Kidney epithelial cell (primary cell): ENCODE measurements around the gene GRK4. TPM values are rescaled to one million over a fixed set of nuclear protein-coding genes. Genes with fewer than 3 reads are reported as not detected.

Experiments
- DNase-seq: peaks from one replicate; pipeline ENCODE4 v3.0.0-alpha.2; 2010; ENCODE audit warnings: low read depth
- H3K27me3 ChIP-seq: 2 replicates; pipeline ENCODE4 v1.6.0; 2011; ENCODE audit warnings: low read length; ENCODE audit not compliant: control insufficient read depth, insufficient read depth
- H3K36me3 ChIP-seq: 2 replicates; pipeline ENCODE4 v1.5.1; 2011; ENCODE audit warnings: low read length; ENCODE audit not compliant: control insufficient read depth, insufficient read depth
- H3K4me3 ChIP-seq: 2 replicates; pipeline ENCODE4 v1.5.1; 2011; ENCODE audit warnings: low read depth, mild to moderate bottlenecking, control low read depth, low read length
- total RNA-seq: library from RNA; depleted of rRNA; stranded (reverse); fragments of >200 nt; gene quantifications from 2 replicates; pipeline ENCODE4 v1.2.3, GENCODE V29; 2015
- TF ChIP-seq, protein P1 (sequence below): IDR thresholded peaks from 2 replicates; pipeline ENCODE4 v1.5.1; 2011; ENCODE audit warnings: mild to moderate bottlenecking, moderate library complexity, low read length, control low read depth, inconsistent platforms; ENCODE audit not compliant: insufficient read depth, poor library complexity, severe bottlenecking

GRK4 gene
- total RNA-seq, 1 donor from 2014 or later: 6.3 TPM

DNA sequence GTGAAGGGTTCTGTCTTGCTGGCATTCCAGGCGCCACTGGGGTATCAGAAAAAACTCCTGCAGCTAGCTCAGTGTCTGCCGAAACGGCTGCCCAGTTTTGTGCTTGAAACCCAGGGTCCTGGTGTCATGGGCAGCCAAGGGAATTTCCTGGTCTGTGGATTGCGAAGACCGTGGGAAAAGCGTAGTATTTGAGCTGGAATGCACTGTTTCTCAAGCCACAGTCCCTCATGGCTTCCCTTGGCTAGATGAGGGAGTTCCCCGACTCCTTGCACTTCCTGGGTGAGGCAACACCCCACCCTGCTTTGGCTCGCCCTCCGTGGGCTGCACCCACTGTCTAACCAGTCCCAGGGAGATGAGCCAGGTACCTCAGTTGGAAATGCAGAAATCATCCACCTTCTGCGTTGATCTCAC, 40.2 kb upstream of the GRK4 start:
- no peak for DNase-seq
- H3K36me3 ChIP-seq: no peaks in the 10 kb centered on the region
- no peak overlapping the region for H3K4me3 ChIP-seq
- TF ChIP-seq, protein P1, sequence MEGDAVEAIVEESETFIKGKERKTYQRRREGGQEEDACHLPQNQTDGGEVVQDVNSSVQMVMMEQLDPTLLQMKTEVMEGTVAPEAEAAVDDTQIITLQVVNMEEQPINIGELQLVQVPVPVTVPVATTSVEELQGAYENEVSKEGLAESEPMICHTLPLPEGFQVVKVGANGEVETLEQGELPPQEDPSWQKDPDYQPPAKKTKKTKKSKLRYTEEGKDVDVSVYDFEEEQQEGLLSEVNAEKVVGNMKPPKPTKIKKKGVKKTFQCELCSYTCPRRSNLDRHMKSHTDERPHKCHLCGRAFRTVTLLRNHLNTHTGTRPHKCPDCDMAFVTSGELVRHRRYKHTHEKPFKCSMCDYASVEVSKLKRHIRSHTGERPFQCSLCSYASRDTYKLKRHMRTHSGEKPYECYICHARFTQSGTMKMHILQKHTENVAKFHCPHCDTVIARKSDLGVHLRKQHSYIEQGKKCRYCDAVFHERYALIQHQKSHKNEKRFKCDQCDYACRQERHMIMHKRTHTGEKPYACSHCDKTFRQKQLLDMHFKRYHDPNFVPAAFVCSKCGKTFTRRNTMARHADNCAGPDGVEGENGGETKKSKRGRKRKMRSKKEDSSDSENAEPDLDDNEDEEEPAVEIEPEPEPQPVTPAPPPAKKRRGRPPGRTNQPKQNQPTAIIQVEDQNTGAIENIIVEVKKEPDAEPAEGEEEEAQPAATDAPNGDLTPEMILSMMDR: no peak
- H3K27me3 ChIP-seq: no peaks in the 10 kb centered on the region

DNA sequence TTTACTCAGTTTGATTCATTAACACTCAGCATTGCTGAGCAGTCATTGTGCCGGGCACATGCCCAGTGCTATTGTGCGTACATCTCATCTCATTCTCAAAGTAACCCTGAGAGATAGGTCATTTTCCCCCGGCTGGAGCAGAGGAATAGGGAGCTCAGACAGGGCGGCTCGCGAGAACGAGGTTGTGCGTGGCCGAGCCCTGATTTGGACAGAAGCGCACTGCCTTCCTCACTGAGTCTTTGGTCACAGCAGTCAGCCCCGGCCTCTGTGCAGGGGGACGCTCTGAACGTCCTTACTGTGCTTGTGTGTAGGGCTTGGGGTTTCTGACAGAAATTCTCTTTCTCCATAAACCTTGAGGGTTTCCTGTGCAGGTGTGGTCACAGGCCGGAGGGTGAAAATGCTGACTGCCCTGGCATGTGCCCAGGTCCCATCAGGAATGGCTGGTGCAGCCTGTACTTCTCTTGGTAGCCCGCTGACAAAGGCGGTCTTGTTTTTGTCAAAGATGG, 39.6 kb upstream of the GRK4 start:
- TF ChIP-seq, protein P1: no peak
- Histone ChIP-seq H3K4me3 (no peak overlapping the region), H3K36me3 (no peaks in the 10 kb centered on the region), H3K27me3 (no peaks in the 10 kb centered on the region)
- no peak for DNase-seq

DNA sequence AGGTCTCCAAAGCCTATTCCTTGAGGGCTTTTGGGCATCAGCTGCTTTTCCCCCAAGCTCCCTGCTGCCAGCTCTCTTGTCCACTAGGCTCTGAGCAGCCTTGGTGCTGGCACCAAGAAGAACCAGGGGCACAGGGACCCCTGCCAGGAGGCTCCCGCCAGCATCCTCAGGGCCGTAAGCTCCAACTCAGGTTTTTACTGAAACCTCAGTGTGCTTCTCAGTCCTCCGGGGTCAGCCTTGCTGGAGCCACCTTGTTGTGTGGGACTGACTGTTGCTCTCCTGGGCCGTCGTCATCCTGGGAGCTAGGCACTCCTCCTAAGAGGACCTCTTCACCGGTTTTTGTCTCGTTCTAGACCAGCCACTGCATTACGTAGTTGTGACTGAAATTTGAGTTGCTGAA, 39.1 kb upstream of the GRK4 start:
- DNase-seq: no peak
- TF ChIP-seq, protein P1: no peak
- Histone ChIP-seq H3K27me3 (no peaks in the 10 kb centered on the region), H3K4me3 (no peak overlapping the region), H3K36me3 (no peaks in the 10 kb centered on the region)

DNA sequence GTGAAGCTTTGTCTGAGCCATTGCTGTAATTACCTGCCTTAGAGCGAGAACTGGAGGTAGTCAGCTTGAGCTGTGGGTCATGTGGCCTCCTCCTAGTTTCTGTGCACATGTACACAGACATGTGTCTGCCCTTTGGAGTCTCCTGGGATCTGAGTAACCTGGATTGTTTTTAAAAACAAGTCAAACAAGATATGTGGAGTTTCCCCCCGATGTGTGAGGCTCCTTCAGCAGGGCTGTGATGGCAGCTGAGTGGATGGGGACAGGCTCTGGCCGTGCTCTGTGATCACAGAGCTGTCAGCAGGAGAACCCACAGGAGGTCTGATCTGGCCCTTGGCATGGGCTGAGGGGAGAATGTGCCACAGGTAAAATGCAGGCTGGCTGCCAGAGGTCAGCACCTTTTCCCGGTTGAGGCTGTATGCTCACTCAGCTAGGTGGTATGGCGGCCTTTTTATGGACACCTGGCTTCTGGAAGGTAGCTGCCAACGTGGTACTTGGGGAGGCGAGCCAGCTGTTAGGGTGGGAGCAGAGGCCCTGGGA, 38.5 kb upstream of the GRK4 start:
- H3K4me3 ChIP-seq: no peak overlapping the region
- TF ChIP-seq, protein P1: no peak
- no peaks in the 10 kb centered on the region for H3K27me3 ChIP-seq
- no peak for DNase-seq
- H3K36me3 ChIP-seq: no peaks in the 10 kb centered on the region

DNA sequence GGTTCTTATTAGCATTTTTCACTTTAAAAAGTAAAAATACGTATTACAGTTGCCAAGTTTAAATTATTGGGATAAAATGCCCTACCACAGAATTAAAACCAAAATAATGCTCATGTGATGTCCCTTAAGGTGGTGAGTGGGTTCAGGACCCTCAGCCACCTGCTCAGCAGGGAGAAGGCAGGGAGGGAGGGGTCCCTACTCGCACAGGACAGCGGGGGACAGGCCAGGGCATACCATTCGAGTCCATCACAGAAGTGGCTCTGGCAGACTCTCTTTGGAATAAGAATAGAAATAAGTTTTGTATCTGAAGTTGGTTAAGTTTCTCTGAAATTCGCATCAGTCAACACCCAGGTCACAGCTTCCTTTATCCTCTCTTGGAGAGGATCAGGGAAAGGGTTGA, 37.9 kb upstream of the GRK4 start:
- Histone ChIP-seq H3K4me3 (no peak overlapping the region), H3K36me3 (no peaks in the 10 kb centered on the region), H3K27me3 (no peaks in the 10 kb centered on the region)
- no peak for DNase-seq
- TF ChIP-seq, protein P1: no peak
